T-helper 1 cell treated with Interleukin-12 subunit alpha and Interleukin-12 subunit beta and Interleukin-4 antibody, amounts not matched to agents 30 μg/mL and 1 μg/mL, for 36 hours (primary cell): ENCODE results near the gene EHHADH.
"Not testable (repeated sequence)": the region's sequence is repeated elsewhere in the genome, so short reads cannot be mapped to it uniquely, and the experiment has no call there.

ENCODE experiments used
- H3K27ac Mint-ChIP-seq: one replicate; pipeline ENCODE4 v1.8.0; 2021; ENCODE audit warnings: mild to moderate bottlenecking, mixed read lengths
- H3K27me3 Mint-ChIP-seq: one replicate; pipeline ENCODE4 v1.8.0; 2021; ENCODE audit warnings: low read depth, mixed read lengths
- H3K36me3 Mint-ChIP-seq: one replicate; pipeline ENCODE4 v1.8.0; 2021; ENCODE audit warnings: low read depth, mixed read lengths
- H3K4me1 Mint-ChIP-seq: one replicate; pipeline ENCODE4 v1.8.0; 2021; ENCODE audit warnings: low read depth, mixed read lengths
- H3K4me3 Mint-ChIP-seq: one replicate; pipeline ENCODE4 v1.8.0; 2021; ENCODE audit warnings: mild to moderate bottlenecking, moderate library complexity, mixed read lengths
- H3K9me3 Mint-ChIP-seq: one replicate; pipeline ENCODE4 v1.8.0; 2021; ENCODE audit warnings: mixed read lengths

EHHADH gene

GRCh38 chr3:185268194-185268962 lies 14.5 kb upstream of the EHHADH start:
- H3K4me1 Mint-ChIP-seq, result no peaks in the 10 kb centered on the region
- peaks cover 16% of the 10 kb centered on the region for H3K27me3 Mint-ChIP-seq
- H3K4me3 Mint-ChIP-seq, result no peak overlapping the region

GRCh38 chr3:185267193-185267592 lies 13.3 kb upstream of the EHHADH start:
- Mint-ChIP-seq H3K4me3 (no peak overlapping the region), H3K27ac (no peak overlapping the region), H3K27me3 (peaks cover 12% of the 10 kb centered on the region), H3K36me3 (no peaks in the 10 kb centered on the region), H3K9me3 (no peaks in the 10 kb centered on the region), H3K4me1 (no peaks in the 10 kb centered on the region)

More at GRCh38 chr3:185268194-185268962, 14.5 kb upstream of the EHHADH start:
- Mint-ChIP-seq H3K9me3 (no peaks in the 10 kb centered on the region), H3K36me3 (no peaks in the 10 kb centered on the region), H3K27ac (no peak overlapping the region)

DNA sequence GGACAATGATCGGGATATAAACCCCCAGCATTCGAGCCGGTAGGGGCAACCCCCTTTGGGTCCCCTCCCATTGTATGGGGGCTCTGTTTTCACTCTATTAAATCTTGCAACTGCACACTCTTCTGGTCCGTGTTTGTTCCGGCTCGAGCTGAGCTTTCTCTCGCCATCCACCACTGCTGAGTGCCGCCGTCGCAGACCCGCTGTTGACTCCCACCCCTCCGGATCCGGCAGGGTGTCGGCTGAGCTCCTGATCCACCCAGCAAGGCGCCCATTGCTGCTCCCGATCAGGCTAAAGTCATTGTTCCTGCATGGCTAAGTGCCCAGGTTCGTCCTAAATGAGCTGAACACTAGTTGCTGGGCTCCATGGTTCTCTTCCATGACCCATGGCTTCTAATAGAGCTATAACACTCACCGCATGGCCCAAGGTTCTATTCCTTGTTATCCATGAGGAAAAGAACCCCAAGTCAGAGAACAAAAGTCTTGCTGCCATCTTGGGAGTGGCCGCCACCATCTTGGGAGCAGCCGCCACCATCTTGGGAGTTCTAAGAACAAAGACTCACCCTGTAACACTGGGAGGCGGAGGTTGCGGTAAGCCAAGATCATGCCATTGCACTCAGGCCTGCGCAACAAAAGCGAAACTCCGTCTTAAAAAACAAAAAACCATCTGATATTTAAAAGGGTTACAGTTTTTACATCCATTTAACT lies 11.2 kb upstream of the EHHADH start:
- Mint-ChIP-seq H3K27ac (no peak overlapping the region), H3K9me3 (no peaks in the 10 kb centered on the region), H3K36me3 (no peaks in the 10 kb centered on the region), H3K4me3 (no peak overlapping the region), H3K27me3 (peaks cover 5% of the 10 kb centered on the region), H3K4me1 (no peaks in the 10 kb centered on the region)

GRCh38 chr3:185263423-185263822 lies 9.6 kb upstream of the EHHADH start:
- no peaks in the 10 kb centered on the region for H3K36me3 Mint-ChIP-seq
- H3K27ac Mint-ChIP-seq, result no peak overlapping the region
- no peak overlapping the region for H3K4me3 Mint-ChIP-seq
- no peaks in the 10 kb centered on the region for H3K4me1 Mint-ChIP-seq
- no peaks in the 10 kb centered on the region for H3K9me3 Mint-ChIP-seq
- H3K27me3 Mint-ChIP-seq, result no peaks in the 10 kb centered on the region

DNA sequence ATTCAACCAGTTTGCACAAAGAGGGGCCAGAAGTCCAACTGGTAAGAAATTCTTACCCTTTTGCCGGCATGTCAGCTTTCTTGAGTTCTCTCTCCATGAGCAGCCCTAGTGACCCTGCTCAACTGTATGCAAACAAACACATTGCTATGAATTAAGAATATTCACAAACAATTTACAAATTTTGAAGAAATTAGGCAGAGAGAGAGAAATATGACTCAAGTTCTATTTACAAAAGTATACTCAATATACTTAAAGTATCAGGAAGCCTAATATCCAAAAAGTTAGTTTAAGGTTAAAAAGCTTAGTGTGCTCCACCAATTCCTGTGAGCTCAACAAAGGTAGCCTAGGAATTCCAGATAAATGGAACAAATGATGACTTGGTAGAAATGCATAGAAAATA lies 3.5 kb upstream of the EHHADH start:
- Mint-ChIP-seq H3K27me3 (no peaks in the 10 kb centered on the region), H3K9me3 (peaks cover 16% of the 10 kb centered on the region), H3K36me3 (no peaks in the 10 kb centered on the region), H3K27ac (no peak overlapping the region), H3K4me1 (peaks cover 4% of the 10 kb centered on the region), H3K4me3 (no peak overlapping the region)

GRCh38 chr3:185254799-185255198 lies 950 bp upstream of the EHHADH start:
- Mint-ChIP-seq H3K4me3 (no peak overlapping the region), H3K9me3 (peaks cover 16% of the 10 kb centered on the region), H3K4me1 (peaks cover 4% of the 10 kb centered on the region), H3K27ac (no peak overlapping the region), H3K27me3 (peaks cover 8% of the 10 kb centered on the region), H3K36me3 (no peaks in the 10 kb centered on the region)

DNA sequence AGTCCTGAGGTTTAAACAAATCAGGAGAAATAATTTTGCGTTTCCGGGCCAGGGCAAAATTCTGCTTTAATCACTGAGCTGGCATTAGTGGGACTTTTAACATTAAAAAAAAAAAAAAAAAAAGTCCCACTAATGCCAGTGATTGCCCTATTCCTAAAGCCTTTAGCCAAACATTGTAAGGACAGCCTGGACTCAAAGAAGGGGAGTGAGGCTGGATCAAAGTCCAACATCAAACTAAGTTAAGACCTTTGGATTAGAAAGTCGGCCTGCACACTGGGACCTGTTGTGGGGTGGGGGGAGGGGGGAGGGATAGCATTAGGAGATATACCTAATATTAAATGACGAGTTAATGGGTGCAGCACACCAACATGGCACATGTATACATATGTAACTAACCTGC lies 716 bp downstream of the EHHADH start:
- peaks cover 16% of the 10 kb centered on the region for H3K9me3 Mint-ChIP-seq
- H3K36me3 Mint-ChIP-seq, H3K27ac Mint-ChIP-seq, H3K27me3 Mint-ChIP-seq, H3K4me3 Mint-ChIP-seq, H3K4me1 Mint-ChIP-seq: not testable (repeated sequence)

GRCh38 chr3:185251272-185251671 lies 2.6 kb downstream of the EHHADH start:
- Mint-ChIP-seq H3K27me3 (peaks cover 8% of the 10 kb centered on the region), H3K4me1 (peaks cover 4% of the 10 kb centered on the region), H3K9me3 (peaks cover 6% of the 10 kb centered on the region), H3K27ac (no peak overlapping the region), H3K36me3 (no peaks in the 10 kb centered on the region), H3K4me3 (no peak overlapping the region)

DNA sequence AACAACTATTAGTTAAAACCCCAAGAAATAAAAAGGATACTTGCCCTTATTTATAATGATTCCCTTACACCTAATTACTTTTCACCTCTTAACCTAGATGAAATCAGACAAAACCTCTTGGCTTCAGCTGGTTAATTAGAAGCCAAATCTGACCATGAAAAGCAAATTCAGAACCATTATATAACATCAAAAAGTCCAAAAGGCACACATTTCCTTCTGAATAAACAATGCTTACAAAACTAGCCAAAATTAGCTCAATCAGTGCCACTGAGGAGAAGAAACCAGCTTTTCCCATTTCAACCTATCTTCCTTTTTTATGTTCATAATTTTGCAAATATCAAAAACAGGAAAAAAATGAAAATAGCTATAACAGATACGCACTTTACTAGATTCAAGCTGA lies 3.2 kb downstream of the EHHADH start:
- Mint-ChIP-seq H3K9me3 (peaks cover 6% of the 10 kb centered on the region), H3K4me3 (no peak overlapping the region), H3K36me3 (no peaks in the 10 kb centered on the region), H3K27ac (no peak overlapping the region), H3K27me3 (peaks cover 8% of the 10 kb centered on the region), H3K4me1 (peaks cover 4% of the 10 kb centered on the region)

- H3K4me1 Mint-ChIP-seq, result peaks cover 4% of the 10 kb centered on the region
- no peaks in the 10 kb centered on the region for H3K36me3 Mint-ChIP-seq
- H3K9me3 Mint-ChIP-seq, result peaks cover 6% of the 10 kb centered on the region
- peaks cover 8% of the 10 kb centered on the region for H3K27me3 Mint-ChIP-seq
- H3K4me3 Mint-ChIP-seq, result no peak overlapping the region
- no peak overlapping the region for H3K27ac Mint-ChIP-seq
Observed at GRCh38 chr3:185250247-185250646, 3.6 kb downstream of the EHHADH start.

GRCh38 chr3:185242642-185243041 lies 11.2 kb downstream of the EHHADH start:
- no peak overlapping the region for H3K27ac Mint-ChIP-seq
- no peaks in the 10 kb centered on the region for H3K36me3 Mint-ChIP-seq
- H3K4me3 Mint-ChIP-seq, result no peak overlapping the region
- H3K27me3 Mint-ChIP-seq, result peaks cover 4% of the 10 kb centered on the region
- no peaks in the 10 kb centered on the region for H3K4me1 Mint-ChIP-seq
- peaks cover 16% of the 10 kb centered on the region for H3K9me3 Mint-ChIP-seq

DNA sequence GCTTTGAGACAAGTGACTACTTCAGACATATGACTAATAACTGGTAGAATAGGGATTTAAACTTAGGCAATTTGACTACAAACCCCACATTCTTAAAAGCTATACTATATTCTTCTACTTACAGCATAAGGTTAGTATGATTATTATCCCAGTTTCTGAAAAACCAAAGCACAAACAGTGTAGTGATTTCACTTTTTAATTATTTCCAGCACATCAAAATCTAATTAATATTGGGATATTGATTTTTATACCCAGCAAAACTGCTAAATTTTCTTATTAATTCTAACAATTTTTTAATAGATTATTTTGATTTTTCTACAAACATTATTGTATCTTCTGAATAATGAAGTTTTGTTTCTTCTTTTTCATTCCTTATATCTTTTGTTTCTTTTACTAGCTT lies 16.9 kb downstream of the EHHADH start:
- peaks cover 2% of the 10 kb centered on the region for H3K36me3 Mint-ChIP-seq
- H3K27ac Mint-ChIP-seq, result no peak overlapping the region
- no peak overlapping the region for H3K4me3 Mint-ChIP-seq
- no peaks in the 10 kb centered on the region for H3K27me3 Mint-ChIP-seq
- H3K4me1 Mint-ChIP-seq, result no peaks in the 10 kb centered on the region
- peaks cover 22% of the 10 kb centered on the region for H3K9me3 Mint-ChIP-seq

DNA sequence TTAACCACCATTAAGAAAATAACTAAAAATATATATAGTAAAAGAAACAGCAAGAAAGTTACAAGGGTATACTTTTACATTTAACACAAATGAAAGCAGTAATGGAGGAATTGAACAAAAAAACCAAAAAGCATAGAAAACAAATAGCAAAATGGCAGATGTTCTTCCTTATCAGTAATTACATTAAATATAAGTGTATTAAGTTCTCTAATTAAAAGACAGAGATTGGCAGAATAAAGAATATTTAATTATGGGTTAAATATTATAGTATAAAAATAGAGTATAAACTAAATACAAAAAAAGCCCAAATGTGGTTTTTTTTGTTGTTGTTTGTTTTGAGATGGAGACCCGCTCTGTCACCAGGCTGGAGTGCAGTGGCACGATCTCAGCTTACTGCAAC lies 20.5 kb downstream of the EHHADH start:
- no peaks in the 10 kb centered on the region for H3K27me3 Mint-ChIP-seq

GRCh38 chr3:185226526-185226925 lies 27.3 kb downstream of the EHHADH start:
- H3K4me3 Mint-ChIP-seq, H3K4me1 Mint-ChIP-seq, H3K27ac Mint-ChIP-seq, H3K36me3 Mint-ChIP-seq, H3K9me3 Mint-ChIP-seq, H3K27me3 Mint-ChIP-seq: not testable (repeated sequence)

More for the DNA sequence above, 20.5 kb downstream of the EHHADH start:
- Mint-ChIP-seq H3K4me1 (no peaks in the 10 kb centered on the region), H3K27ac (no peak overlapping the region), H3K9me3 (peaks cover 8% of the 10 kb centered on the region), H3K36me3 (peaks cover 2% of the 10 kb centered on the region), H3K4me3 (no peak overlapping the region)

GRCh38 chr3:185225523-185225922 lies 28.3 kb downstream of the EHHADH start:
- Mint-ChIP-seq H3K27ac (no peak overlapping the region), H3K4me1 (no peaks in the 10 kb centered on the region), H3K36me3 (no peaks in the 10 kb centered on the region), H3K4me3 (no peak overlapping the region), H3K9me3 (no peaks in the 10 kb centered on the region), H3K27me3 (no peaks in the 10 kb centered on the region)
